Dermis blood vessel endothelial cell (primary cell): ENCODE measurements around the gene COL23A1. TPM values are rescaled to one million over a fixed set of nuclear protein-coding genes. Genes with fewer than 3 reads are reported as not detected.

Experiments used
- DNase-seq: peaks from one replicate; pipeline ENCODE4 v3.0.0; 2010
- total RNA-seq: library from RNA; depleted of rRNA; stranded (reverse); fragments of >200 nt; gene quantifications from 2 replicates; pipeline ENCODE4 v1.2.3, GENCODE V29; 2014

Gene COL23A1
- total RNA-seq, 1 donor from 2014 or later: 0.17 TPM

GRCh38 chr5:178454821-178455479 is 135.2 kb downstream of the COL23A1 start:
- no peak for DNase-seq

- DNase-seq: no peak
Observed at GRCh38 chr5:178454303-178454702, 135.9 kb downstream of the COL23A1 start.

- DNase-seq: no peak
Observed at GRCh38 chr5:178453224-178453623, 137.0 kb downstream of the COL23A1 start.

GRCh38 chr5:178450121-178451028 is 139.8 kb downstream of the COL23A1 start:
- no peak for DNase-seq

GRCh38 chr5:178449163-178450070 is 140.8 kb downstream of the COL23A1 start:
- DNase-seq: no peak

- DNase-seq: no peak
Observed at GRCh38 chr5:178445534-178445933, 144.7 kb downstream of the COL23A1 start.

GRCh38 chr5:178442405-178443257 is 147.6 kb downstream of the COL23A1 start:
- DNase-seq: no peak

GRCh38 chr5:178441486-178442270 is 148.5 kb downstream of the COL23A1 start:
- DNase-seq: no peak

GRCh38 chr5:178440181-178440580 is 150.0 kb downstream of the COL23A1 start:
- no peak for DNase-seq

- DNase-seq: no peak
Observed at GRCh38 chr5:178439493-178440180, 150.6 kb downstream of the COL23A1 start.

- no peak for DNase-seq
Observed at GRCh38 chr5:178438796-178439195, 151.4 kb downstream of the COL23A1 start.

- DNase-seq: no peak
Observed at GRCh38 chr5:178437386-178438075, 152.7 kb downstream of the COL23A1 start.

GRCh38 chr5:178436326-178436940 is 153.8 kb downstream of the COL23A1 start:
- DNase-seq: no peak

- DNase-seq: no peak
Observed at GRCh38 chr5:178435321-178436238, 154.6 kb downstream of the COL23A1 start.

GRCh38 chr5:178434851-178435250 is 155.3 kb downstream of the COL23A1 start:
- no peak for DNase-seq

- no peak for DNase-seq
Observed at GRCh38 chr5:178434016-178434761, 156.0 kb downstream of the COL23A1 start.

GRCh38 chr5:178433273-178433775 is 156.9 kb downstream of the COL23A1 start:
- DNase-seq: no peak
